HG03565 (cell line): ENCODE results near the gene TSHR.
A peak's percentile ranks its signal among the peaks of the same experiment; 100 is the strongest.
"Not testable (repeated sequence)": the region's sequence is repeated elsewhere in the genome, so short reads cannot be mapped to it uniquely, and the experiment has no call there.

Experiments used
- ATAC-seq: cut with Tn5 transposase; IDR thresholded peaks from one replicate; pipeline ENCODE4 v1.9.1; 2021; ENCODE audit warnings: mild to moderate bottlenecking, moderate library complexity; ENCODE audit not compliant: unreplicated experiment

The TSHR gene

GRCh38 chr14:80992580-80992979 lies 37.2 kb downstream of the TSHR start:
- no peak for ATAC-seq

DNA sequence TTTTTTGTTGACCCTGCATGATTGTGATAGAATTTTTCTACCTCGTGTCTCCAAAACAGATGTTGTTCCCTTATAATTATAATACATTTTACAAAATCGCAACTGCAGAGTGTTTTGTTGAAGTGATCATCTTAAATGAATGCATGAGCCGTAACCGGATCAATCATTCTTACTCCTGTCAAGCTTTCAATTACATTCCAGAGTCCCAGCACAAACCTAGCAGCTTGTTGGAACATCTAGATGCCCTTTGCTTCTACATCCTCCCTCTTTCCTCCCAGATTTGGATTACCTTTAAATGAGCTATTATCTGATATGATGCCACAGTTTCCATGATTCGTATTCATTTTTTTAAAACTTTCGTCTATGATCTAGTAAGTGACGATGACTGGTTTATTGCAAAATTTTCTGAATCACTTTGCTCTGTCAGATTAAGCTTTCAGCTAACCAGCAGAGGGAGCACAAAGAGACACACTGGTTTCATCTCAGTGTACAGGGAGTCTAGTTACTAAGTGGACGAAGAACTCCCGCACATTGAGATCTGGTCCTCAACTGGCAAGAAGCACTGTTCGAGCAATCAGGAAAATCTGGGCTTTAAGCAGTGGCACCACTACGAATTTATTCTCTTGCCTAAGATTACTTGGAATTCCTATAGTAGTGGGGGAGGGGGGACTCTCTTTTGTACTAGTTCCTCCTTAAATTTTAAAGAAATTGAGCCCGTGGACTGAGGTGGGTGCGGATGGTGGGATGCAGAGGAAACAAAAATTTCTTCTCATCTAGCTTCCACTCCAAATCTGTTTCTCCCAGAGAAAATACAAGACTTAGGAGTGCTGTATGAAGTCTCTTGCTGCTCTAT lies 40.9 kb downstream of the TSHR start:
- peak; percentile 82 for ATAC-seq

DNA sequence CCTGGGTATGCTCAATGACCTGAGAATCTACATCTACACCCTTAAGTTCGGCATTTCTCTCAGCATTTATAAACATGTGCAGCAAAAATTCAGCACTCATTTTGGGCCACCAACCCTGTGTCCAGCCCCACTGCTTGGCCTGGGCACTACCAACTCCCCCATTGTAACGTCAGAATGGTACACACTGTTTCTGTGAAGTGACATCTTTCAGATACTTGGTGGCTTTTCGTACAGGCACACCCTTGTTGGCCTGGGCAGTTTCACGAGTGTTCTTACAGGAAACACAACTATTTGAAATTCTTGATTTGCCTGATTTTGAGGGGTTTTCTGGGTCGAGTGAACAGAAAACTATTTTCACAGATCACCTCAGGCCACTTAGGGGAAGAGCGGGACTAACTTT lies 46.0 kb downstream of the TSHR start:
- ATAC-seq, result no peak

DNA sequence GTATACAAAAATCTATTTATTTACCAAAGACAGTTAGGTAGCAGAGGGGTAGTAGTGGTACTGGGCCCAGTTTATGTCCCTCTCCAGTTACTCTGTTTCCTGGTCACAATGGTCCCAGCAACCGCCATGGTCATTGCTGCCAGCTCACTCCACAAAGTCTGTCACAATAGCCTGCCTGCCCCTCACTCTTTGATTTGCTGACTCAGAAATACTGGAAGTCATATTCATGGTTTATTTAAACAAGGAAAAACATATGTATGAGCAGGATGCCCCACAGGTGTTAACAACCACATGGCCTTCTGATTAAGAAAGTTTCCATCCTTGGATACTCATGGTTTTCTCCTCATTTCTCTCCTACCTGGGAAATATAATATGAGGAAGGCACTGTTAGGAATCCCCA lies 49.2 kb downstream of the TSHR start:
- ATAC-seq, result no peak

DNA sequence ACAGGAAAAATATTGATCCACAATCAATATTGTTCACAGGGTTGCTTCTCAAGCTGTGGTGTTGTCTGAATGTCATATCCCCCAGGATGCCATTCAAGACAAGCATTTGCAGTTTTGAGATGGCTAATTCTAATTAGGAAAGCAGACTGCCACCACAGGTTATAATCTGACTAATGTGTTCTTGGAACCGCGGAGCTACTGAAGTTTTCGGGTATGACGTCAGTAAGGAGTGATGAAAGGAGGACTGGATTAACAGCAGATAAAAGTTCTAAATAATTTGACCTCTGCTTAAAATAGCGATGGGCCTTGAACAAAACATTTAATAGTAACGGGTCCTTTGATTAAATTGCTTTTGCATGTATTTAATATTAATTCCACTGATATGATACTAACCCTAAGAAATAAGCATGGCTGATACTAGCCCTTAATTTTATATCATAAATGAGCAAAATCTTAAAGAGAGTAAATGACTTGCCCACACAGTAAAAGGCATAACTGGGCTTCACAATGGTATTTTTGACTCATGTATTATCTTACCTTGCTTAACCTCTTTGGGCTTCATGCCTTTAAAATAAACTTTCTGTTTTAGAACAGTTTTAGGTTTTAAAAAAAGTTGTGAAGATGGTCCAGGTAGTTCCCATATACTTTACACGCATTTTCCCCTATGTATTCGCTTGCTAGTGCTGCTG lies 50.3 kb downstream of the TSHR start:
- ATAC-seq, result no peak

- ATAC-seq, result no peak
Measured at GRCh38 chr14:81006266-81006665, 50.8 kb downstream of the TSHR start.

- ATAC-seq, result no peak
Measured at GRCh38 chr14:81007131-81007530, 51.7 kb downstream of the TSHR start.

- ATAC-seq, result no peak
Measured at GRCh38 chr14:81009346-81009745, 53.9 kb downstream of the TSHR start.

GRCh38 chr14:81018251-81018650 lies 62.8 kb downstream of the TSHR start:
- no peak for ATAC-seq

- ATAC-seq, result no peak
Measured at GRCh38 chr14:81018684-81019083, 63.3 kb downstream of the TSHR start.

- ATAC-seq, result not testable (repeated sequence)
Measured at GRCh38 chr14:81019113-81019512, 63.7 kb downstream of the TSHR start.

DNA sequence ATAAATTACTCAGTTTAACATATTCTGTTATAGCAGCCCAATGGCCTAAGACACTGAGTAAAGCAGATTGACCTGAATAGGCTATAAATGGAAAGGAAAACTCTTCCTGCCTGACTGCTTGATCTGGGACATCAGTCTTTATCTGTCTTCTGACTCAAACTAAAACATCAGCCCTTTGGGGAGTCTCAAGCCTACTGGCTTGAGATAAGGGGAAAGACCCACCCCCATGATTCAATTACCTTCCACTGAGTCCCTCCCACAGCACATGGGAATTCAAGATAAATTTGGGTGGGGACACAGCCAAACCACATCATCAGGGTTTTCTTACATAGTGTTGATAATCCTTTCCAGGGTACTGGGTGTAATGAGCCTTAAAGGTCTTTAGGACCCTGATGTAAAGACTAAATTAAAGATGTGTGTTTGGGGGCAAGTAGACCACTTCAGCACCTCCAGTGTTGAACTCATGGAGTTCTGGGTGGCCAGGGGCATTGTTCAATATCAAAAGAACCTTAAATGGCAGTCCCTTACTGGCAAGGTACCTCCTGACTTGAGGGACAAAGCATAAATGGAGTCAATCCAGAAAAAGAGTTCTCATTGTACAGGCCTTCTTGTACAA lies 67.8 kb downstream of the TSHR start:
- no peak for ATAC-seq

DNA sequence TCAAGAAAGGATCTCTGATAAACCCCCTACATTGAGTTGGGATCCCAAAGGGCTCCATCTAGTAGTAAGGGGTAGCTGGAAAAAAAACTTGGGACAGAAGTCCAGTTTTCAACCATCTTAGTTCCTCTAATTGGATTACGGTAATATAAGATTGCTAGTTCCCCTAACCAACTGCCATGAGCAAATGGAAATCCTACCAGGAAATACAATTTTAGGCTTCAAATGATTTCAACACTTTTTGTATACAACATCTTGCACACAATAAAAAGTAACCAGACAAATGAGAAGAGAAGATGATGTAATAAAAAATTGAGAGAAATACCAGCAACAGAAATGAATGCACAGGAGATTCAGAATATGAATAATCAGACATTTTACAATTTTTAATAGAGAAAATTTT lies 73.0 kb downstream of the TSHR start:
- no peak for ATAC-seq

- ATAC-seq, result no peak
Measured at GRCh38 chr14:81031488-81031887, 76.1 kb downstream of the TSHR start.

DNA sequence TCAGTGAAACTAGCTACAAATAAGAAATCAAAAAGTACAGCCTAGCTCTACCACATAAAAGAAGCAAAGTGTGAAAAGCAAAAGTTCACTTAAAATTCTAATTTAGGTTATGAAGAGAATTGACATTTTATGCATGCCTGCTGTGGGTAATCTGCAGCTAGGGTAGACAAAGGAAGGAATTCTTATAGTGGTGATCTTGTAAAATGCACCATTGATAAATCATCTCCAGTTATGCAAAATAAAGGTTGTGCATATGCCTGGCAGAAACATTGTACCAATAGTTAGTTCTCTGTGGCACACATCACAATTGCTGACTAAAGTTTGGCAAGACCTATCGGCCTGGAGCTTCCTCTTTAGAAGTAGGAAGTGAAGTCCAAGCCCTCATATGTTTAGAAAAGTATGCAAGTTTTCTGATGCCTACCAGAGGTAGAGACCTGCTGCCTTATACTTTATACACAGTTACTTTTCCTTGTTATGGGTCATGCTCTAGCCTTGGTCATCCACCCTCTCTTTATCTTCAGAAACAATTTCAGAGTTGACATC lies 78.3 kb downstream of the TSHR start:
- ATAC-seq, result no peak

DNA sequence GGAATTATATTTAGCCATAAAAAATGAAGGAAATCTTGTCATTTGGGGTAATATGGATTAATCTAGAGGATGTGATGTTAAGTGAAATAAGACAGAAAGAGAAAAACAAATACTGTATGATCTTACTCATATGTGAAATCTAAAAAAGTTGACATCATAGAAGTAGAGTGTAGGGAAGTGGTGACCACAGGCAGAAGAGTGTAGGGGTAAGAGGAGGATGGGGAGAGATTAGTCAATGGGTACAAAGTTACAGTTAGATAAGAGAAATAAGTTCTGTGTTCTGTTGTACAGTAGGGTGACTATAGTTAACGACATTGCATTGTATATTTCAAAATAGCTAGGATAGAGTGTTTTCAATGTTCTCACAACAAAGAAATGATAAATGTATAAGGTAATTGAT lies 87.0 kb downstream of the TSHR start:
- no peak for ATAC-seq

GRCh38 chr14:81051547-81051946 lies 96.1 kb downstream of the TSHR start:
- ATAC-seq, result no peak

- not testable (repeated sequence) for ATAC-seq
Measured at GRCh38 chr14:81054057-81054456, 98.6 kb downstream of the TSHR start.

GRCh38 chr14:81055971-81056370 lies 100.5 kb downstream of the TSHR start:
- no peak for ATAC-seq

DNA sequence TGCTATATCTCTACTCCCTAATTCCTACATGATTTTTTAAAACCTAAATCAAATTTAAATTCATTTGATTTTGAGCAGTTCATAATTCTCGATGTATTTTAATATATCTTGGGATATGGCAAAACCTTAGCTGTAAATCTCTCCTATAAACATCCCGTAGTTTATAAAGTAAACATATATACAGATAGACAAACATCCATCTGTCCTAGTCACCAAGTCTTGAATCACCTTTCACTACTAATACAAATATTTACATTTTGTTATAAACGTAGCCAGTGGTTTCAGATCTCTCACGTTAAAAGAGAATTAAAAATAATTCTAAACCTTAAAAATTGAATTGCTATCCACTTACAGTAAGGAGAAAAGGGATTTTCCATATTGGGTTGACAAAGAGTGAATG lies 107.0 kb downstream of the TSHR start:
- ATAC-seq, result no peak

- ATAC-seq, result peak; percentile 80
Measured at GRCh38 chr14:81062816-81063215, 107.4 kb downstream of the TSHR start.

DNA sequence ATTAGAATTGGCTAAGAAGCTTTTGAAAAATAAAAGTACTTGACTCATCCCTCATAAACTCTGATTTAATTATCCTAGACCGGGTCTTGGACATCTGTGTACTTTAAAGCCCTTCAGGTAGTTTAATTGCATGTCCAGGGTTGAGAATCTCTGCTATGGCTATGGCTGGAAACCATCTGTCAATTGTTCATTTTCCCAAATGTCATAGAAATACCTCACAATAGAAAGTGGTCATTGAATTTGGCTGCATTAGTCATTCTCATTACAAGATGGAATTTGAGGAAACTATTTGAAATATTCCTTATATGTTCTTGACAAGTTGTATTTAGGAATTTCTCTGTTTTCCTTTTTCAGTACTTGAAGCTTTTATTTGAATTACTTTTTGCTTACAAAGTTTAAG lies 111.3 kb downstream of the TSHR start:
- ATAC-seq, result no peak
